Lung microvascular endothelial cell (primary cell): ENCODE data around the gene DAPK1. TPM values are rescaled to one million over a fixed set of nuclear protein-coding genes. Genes with fewer than 3 reads are reported as not detected.
"Not testable (repeated sequence)": the region's sequence is repeated elsewhere in the genome, so short reads cannot be mapped to it uniquely, and the experiment has no call there.

Source experiments
- DNase-seq, 2 donors: peaks; one replicate each; pipeline versions ENCODE4 v3.0.0 to v3.0.0-alpha.2; 2010; ENCODE audit warnings: low read depth in 2 of 2
- total RNA-seq: library from RNA; depleted of rRNA; stranded (reverse); fragments of >200 nt; gene quantifications from 2 replicates; pipeline ENCODE4 v1.2.1, GENCODE V29; 2014

DAPK1 gene
- total RNA-seq, 1 donor from 2014 or later = 36.9 TPM

GRCh38 chr9:87498046-87498810 lies 561 bp downstream of the DAPK1 start:
- DNase-seq = peak; percentile 42 to 72

GRCh38 chr9:87498811-87499360 lies 1.2 kb downstream of the DAPK1 start:
- peak in 1 of 2 donors; percentile 47 for DNase-seq

GRCh38 chr9:87499424-87500017 lies 1.9 kb downstream of the DAPK1 start:
- DNase-seq = no peak

- DNase-seq = peak in 1 of 2 donors; percentile 65
Observed at GRCh38 chr9:87500491-87501270, 3.0 kb downstream of the DAPK1 start.

GRCh38 chr9:87501271-87501656 lies 3.6 kb downstream of the DAPK1 start:
- not testable (repeated sequence) for DNase-seq

- no peak for DNase-seq
Observed at GRCh38 chr9:87501806-87502205, 4.1 kb downstream of the DAPK1 start.

- DNase-seq = no peak
Observed at GRCh38 chr9:87502391-87503221, 4.9 kb downstream of the DAPK1 start.

- no peak for DNase-seq
Observed at GRCh38 chr9:87503430-87503829, 5.8 kb downstream of the DAPK1 start.

- peak; percentile 5 to 75 for DNase-seq
Observed at GRCh38 chr9:87503927-87504326, 6.3 kb downstream of the DAPK1 start.

- DNase-seq = no peak
Observed at GRCh38 chr9:87504938-87505337, 7.3 kb downstream of the DAPK1 start.

GRCh38 chr9:87505869-87506678 lies 8.4 kb downstream of the DAPK1 start:
- DNase-seq = no peak

GRCh38 chr9:87507576-87507975 lies 9.9 kb downstream of the DAPK1 start:
- no peak for DNase-seq

GRCh38 chr9:87510252-87510683 lies 12.6 kb downstream of the DAPK1 start:
- peak in 1 of 2 donors; percentile 22 for DNase-seq

GRCh38 chr9:87512311-87512710 lies 14.6 kb downstream of the DAPK1 start:
- DNase-seq = no peak

- DNase-seq = peak; percentile 28 to 77
Observed at GRCh38 chr9:87513161-87513560, 15.5 kb downstream of the DAPK1 start.

- peak; percentile 14 to 49 for DNase-seq
Observed at GRCh38 chr9:87513880-87514535, 16.3 kb downstream of the DAPK1 start.

GRCh38 chr9:87515006-87515405 lies 17.3 kb downstream of the DAPK1 start:
- DNase-seq = no peak

GRCh38 chr9:87515588-87516221 lies 18.0 kb downstream of the DAPK1 start:
- no peak for DNase-seq
